HepG2 (cell line): ENCODE data around the gene ECT2. TPM values are rescaled to one million over a fixed set of nuclear protein-coding genes. Genes with fewer than 3 reads are reported as not detected.

Experiments used
- ATAC-seq: fragments of 200-7000 bp; cut with Tn5 transposase; 3 replicates; pipeline ENCODE4 v1.9.1; 2020; ENCODE audit warnings: mild to moderate bottlenecking, moderate library complexity
- Bru-seq: library from RNA; stranded (reverse); fragments of 400-500 nt; gene quantifications from one replicate; lab custom pipeline; 2021; lab: Mats Ljungman, UMichigan
- BruChase-seq, 2 experiments: library from RNA; stranded (reverse); fragments of 400-500 nt; gene quantifications; one replicate each; lab custom pipeline; 2021; lab: Mats Ljungman, UMichigan
- BruUV-seq: library from RNA; stranded (reverse); fragments of 400-500 nt; replicated peaks from 2 replicates; lab custom pipeline; 2021; lab: Mats Ljungman, UMichigan
- CTCF ChIA-PET: fragments of 300-600 bp; formaldehyde crosslinking; extraction: SDS; loops from one replicate; lab custom pipeline; 2021; ENCODE audit warnings: low total read pairs, inconsistent platforms, low intra/inter-chr PET ratio; lab: Yijun Ruan, JAX
- POLR2A ChIA-PET: fragments of 350-600 bp; sonication (Branson Sonifier 250); formaldehyde crosslinking; loops from one replicate; lab custom pipeline; 2020; ENCODE audit warnings: antibody characterized with exemption, inconsistent platforms; lab: Yijun Ruan, JAX
- DNase-seq: peaks from one replicate; pipeline ENCODE4 v3.0.0-alpha.2; 2015; ENCODE audit warnings: low spot score
- FAIRE-seq: peaks from 3 replicates; lab custom pipeline; 2011; peaks lifted over from hg19 to GRCh38; lab: Jason Lieb, UNC
- H2AFZ ChIP-seq: one replicate; pipeline ENCODE4 v1.6.1; 2011; ENCODE audit warnings: low read length, inconsistent platforms
- H3K27ac ChIP-seq: fragments of 300-600 bp; 3 replicates; pipeline ENCODE4 v1.8.0; 2011; ENCODE audit warnings: mixed run types, mild to moderate bottlenecking, mixed read lengths, low read length, inconsistent platforms; ENCODE audit not compliant: insufficient read depth; ENCODE audit errors: extremely low read length
- H3K27me3 ChIP-seq, 2 experiments: fragments of 200-600 bp in 1 of 2; 2 replicates in 1 of 2; 3 replicates in 1 of 2; pipeline versions ENCODE4 v1.6.0 to v1.8.0; 2011; ENCODE audit warnings: low read length in 2 of 2, mild to moderate bottlenecking in 2 of 2, moderate library complexity in 2 of 2, inconsistent platforms in 1 of 2; ENCODE audit not compliant: insufficient read depth in 2 of 2, control insufficient read depth in 1 of 2
- H3K36me3 ChIP-seq, 2 experiments: fragments of 200-600 bp in 1 of 2; replicated peaks in 1 of 2; 2 replicates in 1 of 2; 3 replicates in 1 of 2; pipeline versions ENCODE4 v1.5.1 to v1.8.0; 2011; ENCODE audit warnings: low read length in 2 of 2, inconsistent platforms in 1 of 2; ENCODE audit not compliant: insufficient read depth in 2 of 2, control insufficient read depth in 1 of 2
- H3K4me1 ChIP-seq: 2 replicates; pipeline ENCODE4 v1.5.1; 2012; ENCODE audit warnings: low read length, inconsistent platforms; ENCODE audit not compliant: insufficient read depth
- H3K4me2 ChIP-seq: 2 replicates; pipeline ENCODE4 v1.6.0; 2011; ENCODE audit warnings: low read depth, low read length, inconsistent platforms
- H3K4me3 ChIP-seq, 3 experiments: fragments of 200-600 bp in 1 of 3; sonication (generic), shearing (Covaris generic) in 1 of 3; replicated peaks in 1 of 3; 2 replicates each; pipeline ENCODE4 v1.5.1; 2011 to 2016; ENCODE audit warnings: low read length in 3 of 3, inconsistent platforms in 2 of 3, low read depth in 2 of 3, mild to moderate bottlenecking in 2 of 3, control low read depth in 1 of 3, mixed read lengths in 1 of 3; ENCODE audit not compliant: insufficient read depth in 1 of 3
- H3K79me2 ChIP-seq: one replicate; pipeline ENCODE4 v1.6.1; 2011; ENCODE audit warnings: low read length, inconsistent platforms; ENCODE audit not compliant: insufficient read depth
- H3K9ac ChIP-seq: 2 replicates; pipeline ENCODE4 v1.6.0; 2011; ENCODE audit warnings: mild to moderate bottlenecking, low read depth, low read length, inconsistent platforms; ENCODE audit not compliant: insufficient read depth
- H3K9me3 ChIP-seq: 2 replicates; pipeline ENCODE4 v1.5.1; 2012; ENCODE audit warnings: mild to moderate bottlenecking, low read length
- H4K20me1 ChIP-seq: 2 replicates; pipeline ENCODE4 v1.6.0; 2011; ENCODE audit warnings: inconsistent platforms, mild to moderate bottlenecking, low read length, moderate library complexity; ENCODE audit not compliant: insufficient read depth
- FOXP1 ChIP-seq, 2 experiments: fragments of 450-650 bp in 1 of 2; IDR thresholded peaks; 2 replicates each; pipeline ENCODE4 v1.6.1; 2017 to 2018; ENCODE audit warnings: antibody characterized with exemption in 1 of 2
- KLF9 ChIP-seq: IDR thresholded peaks from 2 replicates; pipeline ENCODE4 v1.6.1; 2016; ENCODE audit warnings: low read depth
- MAFG ChIP-seq: sonication (generic); formaldehyde crosslinking; IDR thresholded peaks from 2 replicates; pipeline ENCODE4 v1.5.1; 2020; ENCODE audit warnings: mild to moderate bottlenecking, missing genetic modification reagents
- MTA1 ChIP-seq: sonication (generic); formaldehyde crosslinking; IDR thresholded peaks from 2 replicates; pipeline ENCODE4 v1.4.0; 2020; ENCODE audit warnings: missing genetic modification reagents, mild to moderate bottlenecking, borderline replicate concordance
- POLR2AphosphoS5 ChIP-seq: IDR thresholded peaks from 2 replicates; pipeline ENCODE4 v1.6.1; 2012; ENCODE audit warnings: low read depth, low read length
- RBFOX2 ChIP-seq: fragments of 200-400 bp; formaldehyde crosslinking; IDR thresholded peaks from 2 replicates; pipeline ENCODE4 v1.6.1; 2017; ENCODE audit warnings: low read depth, mild to moderate bottlenecking, low read length
- RBM39 ChIP-seq: fragments of 200-400 bp; formaldehyde crosslinking; IDR thresholded peaks from one replicate; pipeline ENCODE4 v1.6.1; 2018; ENCODE audit warnings: antibody characterized with exemption, mild to moderate bottlenecking, low read depth, low read length; ENCODE audit not compliant: poor library complexity, severe bottlenecking
- SNAPC2 ChIP-seq: sonication (generic); formaldehyde crosslinking; IDR thresholded peaks from 2 replicates; pipeline ENCODE4 v1.8.1; 2022; ENCODE audit warnings: mild to moderate bottlenecking, missing genetic modification reagents
- SNAPC5 ChIP-seq: sonication (generic); formaldehyde crosslinking; IDR thresholded peaks from 2 replicates; pipeline ENCODE4 v1.8.1; 2023; ENCODE audit warnings: mild to moderate bottlenecking, missing genetic modification reagents, borderline replicate concordance
- SRF ChIP-seq: IDR thresholded peaks from 2 replicates; pipeline ENCODE4 v1.6.1; 2011; ENCODE audit warnings: mild to moderate bottlenecking, low read depth, low read length, moderate library complexity
- WGBS: methylation state at CpG from one replicate; pipeline ENCODE4 v1.1.6; 2017; ENCODE audit warnings: low lambda C conversion rate; 5-methylcytosine and 5-hydroxymethylcytosine counted together
- in situ Hi-C: cut with HindIII; loops from 2 replicates; pipeline ENCODE4 v1.10.0; 2017; ENCODE audit warnings: low pct_unique_long_range_greater_than_20kb; ENCODE audit not compliant: extremely low pct_ligation_motif_present
- intact Hi-C: fragments of 100-400 bp; cut with micrococcal nuclease; formaldehyde crosslinking; loops from one replicate; pipeline ENCODE4 v1.10.0; 2022; ENCODE audit not compliant: unreplicated experiment
- long read RNA-seq, 2 experiments: library from RNA in 1 of 2; library from polyadenylated mRNA in 1 of 2; stranded (forward) in 1 of 2; unstranded in 1 of 2; transcript quantifications; one replicate each; pipeline ENCODE4 v2.0.0, GENCODE V29; 2019 to 2022
- polyA minus RNA-seq, 3 experiments: library from RNA; depleted of rRNA, polyadenylated mRNA; stranded (reverse); fragments of >200 nt; gene quantifications; 2 replicates each; pipeline ENCODE4 v1.2.3, GENCODE V29; 2011; ENCODE audit warnings: low replicate concordance in 1 of 3
- polyA plus RNA-seq, 8 experiments: library from polyadenylated mRNA; depleted of rRNA in 3 of 8; stranded (reverse) in 7 of 8; unstranded in 1 of 8; fragments of >200 nt; fragmentation: Illumina TruSeq in 4 of 8; extraction: Trizol in 4 of 8; gene quantifications; 2 replicates each; pipeline versions ENCODE4 v1.2.1 to v1.2.3, GENCODE V29; 2011 to 2016; ENCODE audit warnings: low read depth in 4 of 8, missing spikeins in 1 of 8, mixed read lengths in 1 of 8; ENCODE audit not compliant: insufficient read depth in 1 of 8
- total RNA-seq, 5 experiments: library from RNA; depleted of rRNA; stranded (reverse); fragments of >200 nt; fragmentation: Illumina TruSeq; extraction: Trizol; gene quantifications; 2 replicates each; pipeline ENCODE4 v1.2.3, GENCODE V29; 2016; ENCODE audit warnings: low read depth in 1 of 5
- TF ChIP-seq, protein P1 (sequence below): sonication (generic); formaldehyde crosslinking; IDR thresholded peaks from 2 replicates; pipeline ENCODE4 v1.8.0; 2022; ENCODE audit warnings: mild to moderate bottlenecking, missing genetic modification reagents, moderate library complexity
- TF ChIP-seq, protein P2 (sequence below): IDR thresholded peaks from 2 replicates; pipeline ENCODE4 v1.6.1; 2018; ENCODE audit warnings: missing genetic modification reagents, mild to moderate bottlenecking, missing compliant biosample characterization
- TF ChIP-seq, protein P3 (sequence below): IDR thresholded peaks from 2 replicates; pipeline ENCODE4 v1.6.1; 2016; ENCODE audit warnings: low read depth, control low read depth

The ECT2 gene
- total RNA-seq (2016; rRNA removed; fragmentation: Illumina TruSeq; extraction: Trizol) (52.0 and 84.4 TPM in 2 replicates), polyA plus RNA-seq (2011; rRNA removed) (12.0 and 21.6 TPM in 2 replicates), polyA minus RNA-seq (2011; rRNA and poly(A)+ RNA removed; ENCODE audit: low replicate concordance) (14.3 and 86.9 TPM in 2 replicates), Bru-seq, nascent RNA (percentile 84 among the genes with signal in this experiment), BruChase-seq, experiment 1, labeled RNA remaining after a 6-hour chase (percentile 76 among the genes with signal in this experiment), BruChase-seq, experiment 2, labeled RNA remaining after a 2-hour chase (percentile 84 among the genes with signal in this experiment)
- 13.0 and 15.7 TPM in 2 replicates for total RNA-seq (2016; cell fraction: cytosol; rRNA removed; fragmentation: Illumina TruSeq; extraction: Trizol; ENCODE audit: low read depth)
- total RNA-seq (2016; cell fraction: insoluble cytoplasmic fraction; rRNA removed; fragmentation: Illumina TruSeq; extraction: Trizol), result 49.7 and 86.5 TPM in 2 replicates
- total RNA-seq (2016; cell fraction: membrane; rRNA removed; fragmentation: Illumina TruSeq; extraction: Trizol), result 18.7 and 24.3 TPM in 2 replicates
- total RNA-seq (2016; cell fraction: nucleus; rRNA removed; fragmentation: Illumina TruSeq; extraction: Trizol), result 49.9 and 53.3 TPM in 2 replicates
- polyA plus RNA-seq (2011; cell fraction: cytosol; rRNA removed), result 7.6 and 8.1 TPM in 2 replicates
- 8.0 and 12.7 TPM in 2 replicates for polyA plus RNA-seq (2011; cell fraction: nucleus; rRNA removed)
- 13.7 and 20.1 TPM in 2 replicates for polyA plus RNA-seq (2012)
- polyA plus RNA-seq (2016; cell fraction: cytosol; fragmentation: Illumina TruSeq; extraction: Trizol; ENCODE audit: low read depth), result 1.9 and 2.3 TPM in 2 replicates
- 52.4 and 55.8 TPM in 2 replicates for polyA plus RNA-seq (2016; cell fraction: insoluble cytoplasmic fraction; fragmentation: Illumina TruSeq; extraction: Trizol; ENCODE audit: low read depth)
- 8.1 and 8.4 TPM in 2 replicates for polyA plus RNA-seq (2016; cell fraction: membrane; fragmentation: Illumina TruSeq; extraction: Trizol; ENCODE audit: low read depth)
- 39.5 and 39.6 TPM in 2 replicates for polyA plus RNA-seq (2016; cell fraction: nucleus; fragmentation: Illumina TruSeq; extraction: Trizol; ENCODE audit: insufficient read depth, low read depth)
- 19.0 and 34.2 TPM in 2 replicates for polyA minus RNA-seq (2011; cell fraction: cytosol; rRNA and poly(A)+ RNA removed)
- polyA minus RNA-seq (2011; cell fraction: nucleus; rRNA and poly(A)+ RNA removed), result 60.0 and 83.7 TPM in 2 replicates
- long read RNA-seq, experiment 1, full-length matches to known transcripts, result 4 of 20 reads
- long read RNA-seq, experiment 1, partial matches to known transcripts, result 12 of 20 reads
- long read RNA-seq, experiment 1, other reads (novel, unspliced or antisense), result 4 of 20 reads
- long read RNA-seq, experiment 2, partial matches to known transcripts, result 2 of 22 reads
- long read RNA-seq, experiment 2, other reads (novel, unspliced or antisense), result 20 of 22 reads

GRCh38 chr3:172750368-172751174 is at the start of gene ECT2:
Gene ECT2, plus strand, starts transcription at chr3:172750726. Its CDS starts 3,805 bp downstream, at chr3:172754531.
- intact Hi-C loops, result loop anchor here (1.0 to 2.0 kb wide), 2 partner anchors 40 to 77 kb away; partner anchors contain the start of gene NCEH1
- H3K9me3 ChIP-seq, result no peaks in the 10 kb centered on the region
- ChIA-PET CTCF (interaction anchor here (0.9 to 1.3 kb wide), 2 partner anchors 75 to 84 kb away, joined by 3 to 4 read pairs; no protein-coding TSS in a partner anchor), POLR2A (interaction anchor here (1.0 to 2.1 kb wide), 3 partner anchors 33 to 58 kb away, joined by 3 to 11 read pairs (median 3); partner anchors contain the start of gene NCEH1)
- peak within 1 kb of the TSS; percentile 83 for H3K27ac ChIP-seq
- peak; percentile 95 for FAIRE-seq
- peak within 1 kb of the TSS; percentile 75 for H3K4me2 ChIP-seq
- no peaks in the 10 kb centered on the region; the same call in 1 of the 2 replicates for H4K20me1 ChIP-seq
- peak within 1 kb of the TSS; percentile 89 for H3K9ac ChIP-seq
- peak; percentile 99 for DNase-seq
- in situ Hi-C loops, result no loop called here
- peaks cover 0 to 13% of the 10 kb centered on the region in 2 experiments; a peak in 2 of 5 replicates for H3K36me3 ChIP-seq
- H3K79me2 ChIP-seq, result peaks cover 44% of the 10 kb centered on the region
- no peaks in the 10 kb centered on the region; a peak in 1 of 5 replicates for H3K27me3 ChIP-seq
- 0% methylated on average over 31 of the region's 49 CpGs for WGBS
- peak; percentile 99 for ATAC-seq
- no peak within 1 kb of the TSS for H2AFZ ChIP-seq
- BruUV-seq, result TSS peak; percentile 80
- peak within 1 kb of the TSS; percentile 87 to 96 (median 94) for H3K4me3 ChIP-seq
- H3K4me1 ChIP-seq, result peaks cover 70% of the 10 kb centered on the region
- TF ChIP-seq MAFG (CRISPR knock-in tag) (no peak), POLR2AphosphoS5 (peak; percentile 62; the same call in 1 of the 2 replicates), SRF (0 out of 2 replicates have a peak, but pooled peaks have one; percentile 22), SNAPC2 (CRISPR knock-in tag) (peak; percentile 35; the same call in 1 of the 2 replicates), KLF9 (0 out of 2 replicates have a peak, but pooled peaks have one; percentile 19), FOXP1 (IDR thresholded peaks at IDR 0.05) (no peak), FOXP1 (CRISPR knock-in tag; IDR thresholded peaks at IDR 0.05) (peak; percentile 70; the same call in 1 of the 2 replicates), RBM39 (peak; percentile 67), SNAPC5 (CRISPR knock-in tag) (no peak), MTA1 (no peak), RBFOX2 (peak; percentile 56; the same call in 1 of the 2 replicates)
- TF ChIP-seq, protein P1, sequence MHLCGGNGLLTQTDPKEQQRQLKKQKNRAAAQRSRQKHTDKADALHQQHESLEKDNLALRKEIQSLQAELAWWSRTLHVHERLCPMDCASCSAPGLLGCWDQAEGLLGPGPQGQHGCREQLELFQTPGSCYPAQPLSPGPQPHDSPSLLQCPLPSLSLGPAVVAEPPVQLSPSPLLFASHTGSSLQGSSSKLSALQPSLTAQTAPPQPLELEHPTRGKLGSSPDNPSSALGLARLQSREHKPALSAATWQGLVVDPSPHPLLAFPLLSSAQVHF, result no peak
- TF ChIP-seq, protein P2, sequence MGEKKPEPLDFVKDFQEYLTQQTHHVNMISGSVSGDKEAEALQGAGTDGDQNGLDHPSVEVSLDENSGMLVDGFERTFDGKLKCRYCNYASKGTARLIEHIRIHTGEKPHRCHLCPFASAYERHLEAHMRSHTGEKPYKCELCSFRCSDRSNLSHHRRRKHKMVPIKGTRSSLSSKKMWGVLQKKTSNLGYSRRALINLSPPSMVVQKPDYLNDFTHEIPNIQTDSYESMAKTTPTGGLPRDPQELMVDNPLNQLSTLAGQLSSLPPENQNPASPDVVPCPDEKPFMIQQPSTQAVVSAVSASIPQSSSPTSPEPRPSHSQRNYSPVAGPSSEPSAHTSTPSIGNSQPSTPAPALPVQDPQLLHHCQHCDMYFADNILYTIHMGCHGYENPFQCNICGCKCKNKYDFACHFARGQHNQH (CRISPR knock-in tag), result no peak
- TF ChIP-seq, protein P3, sequence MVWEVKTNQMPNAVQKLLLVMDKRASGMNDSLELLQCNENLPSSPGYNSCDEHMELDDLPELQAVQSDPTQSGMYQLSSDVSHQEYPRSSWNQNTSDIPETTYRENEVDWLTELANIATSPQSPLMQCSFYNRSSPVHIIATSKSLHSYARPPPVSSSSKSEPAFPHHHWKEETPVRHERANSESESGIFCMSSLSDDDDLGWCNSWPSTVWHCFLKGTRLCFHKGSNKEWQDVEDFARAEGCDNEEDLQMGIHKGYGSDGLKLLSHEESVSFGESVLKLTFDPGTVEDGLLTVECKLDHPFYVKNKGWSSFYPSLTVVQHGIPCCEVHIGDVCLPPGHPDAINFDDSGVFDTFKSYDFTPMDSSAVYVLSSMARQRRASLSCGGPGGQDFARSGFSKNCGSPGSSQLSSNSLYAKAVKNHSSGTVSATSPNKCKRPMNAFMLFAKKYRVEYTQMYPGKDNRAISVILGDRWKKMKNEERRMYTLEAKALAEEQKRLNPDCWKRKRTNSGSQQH (CRISPR knock-in tag), result peak; percentile 71; the same call in 1 of the 2 replicates
